Cerebellar nuclear complex (tissue), 1 donor: Measurements from ENCODE around the gene SULT1C4.

Source experiments
- DNase-seq, 2 experiments: peaks; one replicate each; lab custom pipeline; 2025; lab: John Stamatoyannopoulos, UW

The SULT1C4 gene

DNA sequence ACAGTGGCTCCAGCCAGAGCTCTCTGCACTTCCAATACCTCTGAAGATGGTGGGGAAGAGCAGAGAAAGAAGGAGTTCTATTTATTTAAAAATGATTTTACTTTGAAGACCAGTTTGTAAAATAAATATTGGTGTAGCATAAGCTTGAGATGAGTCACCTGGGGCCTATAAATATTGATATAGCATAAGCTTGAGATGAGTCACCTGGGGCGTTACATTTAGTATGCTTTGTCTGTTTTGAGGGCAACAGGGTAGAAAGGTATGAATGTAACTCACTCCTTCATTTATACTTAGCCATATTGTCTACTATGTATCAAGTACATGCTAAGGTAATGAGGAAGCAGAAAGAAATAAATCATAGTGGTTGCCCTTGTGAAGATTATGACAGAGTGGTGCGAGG is 7.7 kb upstream of the SULT1C4 start:
- DNase-seq = no peak

DNA sequence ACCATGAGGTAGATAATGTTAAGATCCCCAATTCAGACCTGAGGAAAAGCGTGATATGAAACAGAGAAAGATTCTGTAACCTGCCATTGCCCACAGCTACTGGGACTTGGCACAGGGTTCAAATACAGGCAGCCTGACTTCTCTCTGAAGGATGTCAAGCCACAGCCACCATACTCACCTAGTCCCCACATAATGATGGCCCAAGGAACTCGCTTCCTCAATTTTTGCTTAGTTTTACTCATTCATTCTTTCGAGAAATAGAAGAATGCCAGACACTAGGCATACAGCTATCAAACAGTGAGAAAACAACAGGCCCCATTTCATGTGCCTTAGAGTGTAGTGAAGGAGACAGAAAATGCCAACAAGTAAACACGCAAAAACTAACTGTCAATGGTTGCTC is 980 bp upstream of the SULT1C4 start:
- DNase-seq = no peak

DNA sequence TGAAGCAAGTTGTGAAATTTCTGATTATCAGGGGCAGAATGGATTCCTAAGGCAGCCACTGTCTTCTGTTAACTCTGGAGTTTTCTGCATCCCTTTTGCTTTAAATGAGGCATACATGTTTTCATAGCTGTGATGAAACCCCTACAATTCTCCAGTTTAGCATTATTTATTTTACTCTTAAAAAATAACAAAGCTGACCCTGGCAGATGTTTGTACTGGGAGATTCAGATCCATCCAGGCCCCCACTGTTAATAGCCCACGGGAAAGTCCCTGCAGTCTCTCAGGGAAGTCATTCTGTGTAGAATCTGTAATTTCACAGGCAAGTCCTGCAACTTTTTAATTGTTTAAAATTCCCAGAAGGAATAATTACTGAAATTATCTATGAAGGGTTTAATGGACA is 353 bp upstream of the SULT1C4 start:
- no peak for DNase-seq

DNA sequence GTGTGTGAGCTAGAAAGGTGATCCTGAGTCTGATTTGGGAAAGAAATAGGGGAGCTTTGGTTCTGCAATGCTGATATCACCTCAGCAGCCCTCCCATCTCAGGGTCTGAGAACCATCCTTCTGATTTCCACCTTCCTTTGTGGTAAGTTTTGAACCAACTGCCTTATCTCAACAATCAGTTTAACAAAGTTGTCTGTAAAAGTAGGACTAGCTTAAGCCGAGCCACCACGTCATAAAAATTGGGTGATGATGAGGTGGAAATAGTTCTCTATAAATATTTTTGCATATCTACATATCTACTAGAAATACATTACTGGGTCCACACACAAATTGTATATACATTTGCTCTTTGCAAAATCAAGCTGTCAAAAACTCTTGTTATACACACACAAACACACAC is 1.1 kb downstream of the SULT1C4 start:
- no peak for DNase-seq

DNA sequence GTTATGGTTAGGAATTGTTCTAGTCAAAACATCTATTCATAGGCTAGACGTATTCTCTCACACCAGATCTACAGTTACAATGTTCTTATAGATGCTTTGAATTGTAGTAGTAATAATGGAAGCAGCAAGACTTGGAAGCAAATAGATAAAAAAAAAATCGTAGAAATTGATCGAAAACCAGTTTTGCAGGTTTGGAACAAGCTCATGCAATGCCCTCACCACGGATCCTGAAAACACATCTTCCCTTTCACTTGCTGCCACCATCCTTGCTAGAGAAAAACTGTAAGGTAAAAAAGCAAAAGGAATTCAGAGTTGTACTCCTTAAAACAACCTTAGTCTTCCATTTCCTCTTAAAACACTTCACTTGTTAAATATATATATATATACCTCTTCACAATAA is 4.4 kb downstream of the SULT1C4 start:
- DNase-seq = no peak

DNA sequence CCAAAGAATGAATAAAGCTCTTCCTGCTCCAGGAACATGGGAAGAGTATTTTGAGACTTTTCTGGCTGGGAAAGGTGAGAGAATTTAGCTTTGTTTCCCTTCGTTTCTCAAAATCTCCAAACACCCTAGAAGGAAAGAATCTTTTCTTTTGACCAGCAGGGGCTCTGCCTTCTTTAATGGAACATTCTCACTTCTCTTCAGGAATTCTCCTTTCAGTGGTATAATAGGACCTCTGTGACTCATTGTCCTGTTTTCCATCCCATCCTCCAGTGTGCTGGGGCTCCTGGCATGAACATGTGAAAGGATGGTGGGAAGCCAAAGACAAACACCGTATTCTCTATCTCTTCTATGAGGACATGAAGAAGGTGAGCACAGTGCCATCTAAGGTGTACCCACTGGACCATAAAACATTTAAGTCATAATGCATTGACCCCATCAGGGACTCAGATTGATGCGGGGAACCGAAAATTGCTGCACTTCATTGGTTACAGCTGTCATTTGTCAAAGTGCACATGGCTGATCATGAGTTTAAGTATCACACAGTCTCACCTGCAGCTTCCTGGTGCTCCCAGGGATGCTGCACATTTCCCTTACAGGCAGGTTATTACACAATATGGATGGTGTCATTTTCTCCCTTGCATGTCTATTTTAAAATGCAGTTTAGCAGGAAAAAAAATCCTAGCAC is 5.5 kb downstream of the SULT1C4 start:
- DNase-seq = no peak

DNA sequence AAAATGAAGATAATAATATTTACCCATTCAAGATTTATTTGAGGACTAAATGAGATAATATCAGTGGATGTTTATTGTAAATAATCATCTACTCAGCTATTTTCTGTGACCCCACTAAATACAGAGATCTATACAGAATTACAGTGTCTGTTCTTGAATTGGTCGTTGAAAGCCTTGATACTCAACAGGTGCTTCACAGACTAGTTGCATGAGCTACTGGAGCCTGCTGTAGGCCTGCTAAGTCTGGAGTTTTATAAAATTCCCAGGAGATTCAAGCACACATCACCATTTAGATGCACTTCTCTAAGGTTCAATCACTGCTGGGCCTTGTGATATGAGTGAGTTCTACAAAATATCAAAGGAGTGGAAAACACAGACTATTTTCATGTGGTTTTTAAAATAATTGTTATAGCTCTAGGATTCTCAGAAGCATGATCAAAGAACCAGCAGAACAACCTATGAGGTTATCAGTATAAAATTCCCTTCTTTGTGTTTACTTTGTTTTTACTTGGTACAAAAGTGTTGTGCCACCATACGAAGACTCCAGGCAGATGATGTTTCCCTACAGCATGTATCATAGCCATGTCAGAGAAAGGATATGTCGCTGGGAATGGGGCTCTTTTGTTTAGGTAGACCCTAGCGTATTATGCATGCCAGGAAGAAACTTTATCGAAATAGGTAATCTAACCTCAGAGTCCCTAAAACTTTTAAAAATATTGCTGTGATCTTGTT is 7.1 kb downstream of the SULT1C4 start:
- DNase-seq = no peak

DNA sequence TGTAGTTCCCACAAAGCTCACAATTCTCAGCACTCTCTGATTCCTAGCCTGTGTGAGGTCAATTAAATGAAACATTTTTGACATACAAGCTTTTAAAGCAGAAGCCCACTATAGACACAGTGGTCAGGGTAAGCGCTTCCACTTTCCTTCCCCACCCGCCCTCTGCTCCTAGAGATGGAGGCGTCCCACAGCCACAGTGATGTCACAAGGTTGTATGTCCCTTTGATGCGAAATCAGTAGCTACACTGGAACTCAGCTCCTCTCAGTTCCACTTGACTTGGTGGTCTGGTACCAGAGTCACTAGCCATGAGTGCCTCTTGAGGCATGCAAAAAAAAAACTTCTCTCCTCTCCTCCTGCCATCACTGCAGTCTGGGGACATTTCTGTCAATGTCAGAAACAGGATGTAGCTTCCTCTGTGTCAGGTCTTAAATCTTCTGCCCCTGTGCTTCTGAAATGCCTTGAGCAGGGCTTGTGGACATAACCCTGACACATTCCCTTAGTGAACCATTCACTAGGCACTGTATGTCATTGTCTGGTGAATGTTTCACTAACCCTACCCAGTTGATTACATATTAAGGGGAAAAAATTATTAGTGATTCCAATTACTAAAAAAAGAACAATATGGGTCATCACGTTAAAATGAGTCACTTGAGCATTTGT is 7.8 kb downstream of the SULT1C4 start:
- no peak for DNase-seq

DNA sequence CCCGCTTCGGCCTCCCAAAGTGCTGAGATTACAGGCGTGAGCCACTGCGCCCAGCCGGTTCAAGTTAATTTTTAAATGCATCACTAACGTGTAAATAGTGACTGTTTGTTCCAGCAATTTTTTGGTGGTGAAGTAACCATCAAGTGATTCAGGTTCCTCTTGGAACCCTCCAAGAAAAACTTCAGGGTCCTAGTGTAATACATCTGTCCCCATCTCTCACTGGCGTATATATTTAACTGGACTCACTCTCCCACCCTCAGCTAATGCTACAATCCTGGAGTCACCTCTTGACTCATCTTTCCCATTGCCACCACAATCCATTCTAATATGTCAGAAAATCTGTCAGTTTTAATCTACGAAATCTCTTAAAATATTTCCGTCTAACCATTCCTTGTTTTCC is 10.3 kb downstream of the SULT1C4 start:
- no peak for DNase-seq

DNA sequence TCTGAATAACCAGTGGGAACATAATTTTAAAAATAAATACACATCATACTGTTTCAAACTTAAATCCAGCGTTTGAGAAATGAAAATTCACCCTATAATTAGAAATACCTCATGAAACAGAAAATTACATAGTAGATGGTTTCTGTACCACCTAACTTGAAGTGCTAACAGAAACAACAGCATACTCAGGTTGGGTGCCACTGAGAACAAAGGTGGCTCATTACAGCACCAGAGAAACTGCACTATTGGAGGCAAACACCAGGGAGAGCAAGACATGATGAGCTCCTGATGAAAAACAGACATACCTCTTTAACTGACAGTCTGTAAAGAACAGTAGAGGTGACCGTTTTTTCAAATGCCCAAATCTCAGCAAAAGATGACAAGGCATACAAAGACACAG is 12.6 kb downstream of the SULT1C4 start:
- no peak for DNase-seq

DNA sequence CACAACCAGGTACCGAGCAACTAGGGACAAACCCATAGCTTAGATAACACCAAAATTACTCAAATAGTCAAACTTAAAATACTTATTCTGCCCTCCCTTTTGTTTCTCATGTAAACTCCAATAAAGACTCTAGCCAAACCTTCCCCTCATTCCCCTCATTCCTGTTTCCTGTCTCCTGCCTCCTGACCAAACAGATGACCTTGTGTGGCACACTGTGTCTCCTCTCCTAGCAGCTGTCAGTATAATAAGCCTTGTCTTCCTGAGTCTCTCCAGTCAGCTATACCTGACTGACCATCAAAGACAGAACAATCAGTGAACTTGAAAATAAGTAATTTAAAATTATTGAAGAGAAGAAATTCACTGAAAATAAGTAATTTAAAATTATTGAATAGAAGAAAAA is 14.3 kb downstream of the SULT1C4 start:
- no peak for DNase-seq

DNA sequence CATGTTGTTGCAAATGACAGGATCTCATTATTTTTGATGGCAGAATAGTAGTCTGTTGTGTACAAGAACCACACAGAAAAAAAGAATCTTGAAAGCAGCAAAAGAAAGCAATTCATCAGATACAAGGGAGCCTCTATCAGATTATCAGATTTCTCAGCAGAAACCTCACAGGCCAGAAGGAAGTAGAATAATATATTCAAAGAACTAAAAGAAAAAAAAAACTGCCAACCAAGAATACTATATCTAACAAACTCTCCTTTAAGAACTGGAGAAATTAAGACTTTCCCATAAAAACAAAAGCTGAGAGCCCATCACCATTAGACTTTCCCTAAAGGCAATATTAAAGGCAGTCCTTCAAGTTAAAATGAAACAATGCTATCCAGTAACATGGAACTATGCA is 15.4 kb downstream of the SULT1C4 start:
- DNase-seq = no peak

DNA sequence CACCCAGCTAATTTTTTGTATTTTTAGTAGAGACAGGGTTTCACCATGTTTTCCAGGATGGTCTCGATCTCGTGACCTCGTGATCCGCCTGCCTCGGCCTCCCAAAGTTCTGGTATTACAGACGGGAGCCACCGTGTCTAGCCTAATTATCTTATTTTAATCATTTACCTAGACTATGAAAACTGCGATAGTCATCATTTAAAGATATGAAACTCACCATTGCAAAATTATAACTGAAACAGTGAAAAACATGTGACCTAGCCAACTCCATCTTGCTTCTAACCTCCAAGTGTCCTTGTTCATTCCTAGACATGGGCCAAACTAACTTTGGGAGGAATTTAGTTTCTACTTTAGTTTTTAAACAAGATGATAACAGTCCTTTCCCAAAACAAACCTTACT is 17.4 kb downstream of the SULT1C4 start:
- no peak for DNase-seq

DNA sequence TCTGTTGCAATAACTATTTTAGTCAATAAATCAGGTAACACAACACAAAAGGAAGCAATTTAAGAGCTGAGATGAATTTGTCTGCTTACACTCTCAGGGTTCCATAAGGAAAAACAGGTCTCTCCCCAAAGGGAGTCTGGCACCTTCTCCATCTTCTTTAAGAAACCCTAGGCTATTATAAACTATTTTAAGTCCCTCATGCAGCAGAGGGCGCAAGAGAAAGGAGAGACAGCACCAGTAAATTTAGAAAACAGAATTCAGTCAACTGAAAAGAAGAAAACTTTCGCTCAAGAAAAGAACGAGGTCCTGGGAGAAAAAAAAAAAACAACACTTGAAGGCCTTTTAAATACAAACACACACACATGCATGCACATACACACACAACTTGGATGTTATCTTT is 19.1 kb downstream of the SULT1C4 start:
- DNase-seq = no peak

DNA sequence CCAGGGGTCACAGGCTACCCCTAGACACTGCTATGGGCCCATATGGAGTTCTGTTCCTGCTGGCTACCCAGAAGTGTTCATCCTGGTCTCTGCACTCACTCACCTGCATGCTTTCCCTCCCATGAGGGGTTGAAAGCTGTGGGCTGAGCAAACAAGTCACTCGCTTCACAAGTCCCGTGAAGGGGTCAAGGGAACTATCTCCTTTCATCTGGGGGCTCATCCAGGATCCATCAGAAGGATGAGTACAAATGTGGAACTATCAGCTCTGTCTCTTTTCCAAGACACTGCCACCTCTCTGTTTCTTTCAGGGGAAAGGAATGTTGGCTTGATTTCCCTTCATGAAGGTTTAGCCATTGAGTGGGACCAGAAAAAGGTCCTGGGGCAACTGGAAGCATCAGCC is 21.7 kb downstream of the SULT1C4 start:
- no peak for DNase-seq

DNA sequence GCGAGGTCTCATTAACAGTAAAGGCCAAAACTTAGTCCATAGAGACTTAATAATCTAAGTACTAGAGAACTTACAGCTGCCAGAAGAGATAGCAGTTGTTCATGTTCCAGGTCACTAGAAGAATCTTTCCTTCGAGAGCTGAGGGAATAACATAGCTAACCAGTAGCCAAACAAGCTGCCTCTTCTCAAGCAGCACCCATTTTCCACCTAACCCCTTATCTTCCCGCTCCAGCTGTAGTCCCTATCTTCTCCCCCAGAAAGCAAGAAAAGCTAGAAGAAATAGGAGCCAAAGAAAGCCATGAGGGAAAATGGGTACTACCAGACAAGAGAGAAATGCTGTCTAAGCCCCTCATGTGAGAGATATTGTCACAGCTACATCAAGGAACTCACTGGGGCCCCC is 24.0 kb downstream of the SULT1C4 start:
- no peak for DNase-seq

DNA sequence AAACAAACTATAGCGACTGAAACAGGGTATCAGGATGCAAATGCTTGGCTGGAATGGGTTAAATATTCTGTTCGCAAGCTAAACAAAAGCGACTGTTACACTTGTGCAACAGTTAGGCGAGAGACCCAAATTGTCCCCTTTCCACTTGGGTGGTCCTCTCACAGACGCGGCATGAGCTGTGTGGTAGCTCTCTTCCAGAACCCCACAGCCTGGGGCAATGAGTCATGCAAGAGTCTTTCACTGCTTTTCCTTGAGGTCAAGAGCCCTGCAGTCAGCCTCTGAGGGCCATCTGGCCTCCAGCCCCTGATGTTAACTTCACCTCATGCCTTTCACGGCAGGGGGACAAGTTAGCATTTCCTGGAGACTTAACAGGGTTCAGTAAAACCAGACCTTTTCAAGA is 25.7 kb downstream of the SULT1C4 start:
- no peak for DNase-seq

DNA sequence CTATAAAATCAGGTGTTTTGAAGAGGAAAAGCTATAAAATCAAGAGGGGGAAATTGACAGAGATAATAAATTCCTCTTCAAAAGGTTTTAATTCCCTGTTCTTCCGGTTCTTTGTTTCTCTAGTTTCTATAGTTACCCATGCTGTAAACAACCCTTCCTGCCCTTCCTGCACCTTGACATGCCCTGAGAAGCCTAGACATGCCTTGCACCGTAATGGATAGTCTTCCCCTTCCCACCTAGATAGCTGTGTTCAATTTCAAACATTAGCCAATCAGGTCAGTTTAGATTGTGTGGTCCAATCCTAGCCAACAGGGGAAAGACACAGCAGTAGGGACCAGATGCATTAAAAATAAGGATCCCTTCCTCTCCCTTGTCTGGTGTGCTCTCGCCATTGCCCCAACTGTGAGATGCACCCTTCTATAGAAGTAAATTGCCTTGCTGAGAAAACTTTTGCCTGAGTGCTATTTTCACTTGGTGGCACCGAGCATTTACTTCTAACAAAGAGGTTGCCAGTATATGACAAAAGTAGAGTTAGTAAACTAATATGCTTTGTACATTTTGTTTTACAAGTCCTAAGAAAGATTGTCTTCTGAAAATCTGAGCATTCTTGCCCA is 27.1 kb downstream of the SULT1C4 start:
- DNase-seq = no peak

DNA sequence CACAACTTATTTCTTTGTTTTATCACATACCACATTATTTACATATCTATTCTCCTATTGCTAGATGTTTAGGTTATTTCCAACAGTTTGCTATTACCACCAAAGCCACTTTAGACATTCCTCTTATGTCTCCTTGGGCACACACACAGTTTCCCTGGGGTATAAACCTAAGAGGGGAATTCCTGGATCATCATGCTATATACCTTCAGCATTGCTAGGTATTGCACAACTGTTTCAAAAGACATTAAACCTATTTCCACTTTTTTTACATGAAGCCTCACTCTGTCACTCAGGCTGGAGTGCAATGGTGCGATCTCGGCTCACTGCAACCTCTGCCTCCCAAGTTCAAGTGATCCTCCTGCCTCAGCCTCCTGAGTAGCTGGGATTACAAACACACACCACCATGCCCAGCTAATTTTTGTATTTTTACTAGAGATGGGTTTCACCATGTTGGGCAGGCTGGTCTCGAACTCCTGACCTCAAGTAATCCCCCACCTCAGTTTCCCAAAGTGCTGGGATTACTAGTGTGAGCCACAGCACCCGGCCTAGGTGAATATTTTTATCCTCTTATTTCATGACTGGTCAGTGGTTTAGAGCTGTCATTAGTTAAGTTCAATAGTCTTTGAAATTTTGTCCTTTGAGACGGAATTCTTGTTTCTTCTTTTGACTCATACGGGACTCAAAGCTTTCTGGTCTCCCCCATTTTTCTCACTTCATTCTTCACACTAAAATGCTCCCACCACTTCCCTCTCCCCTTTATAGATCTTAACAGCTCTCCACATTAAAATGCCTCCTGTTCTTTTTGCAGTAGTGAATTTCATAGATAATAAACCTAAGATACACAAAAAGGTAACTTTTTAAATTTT is 30.3 kb downstream of the SULT1C4 start:
- DNase-seq = no peak

DNA sequence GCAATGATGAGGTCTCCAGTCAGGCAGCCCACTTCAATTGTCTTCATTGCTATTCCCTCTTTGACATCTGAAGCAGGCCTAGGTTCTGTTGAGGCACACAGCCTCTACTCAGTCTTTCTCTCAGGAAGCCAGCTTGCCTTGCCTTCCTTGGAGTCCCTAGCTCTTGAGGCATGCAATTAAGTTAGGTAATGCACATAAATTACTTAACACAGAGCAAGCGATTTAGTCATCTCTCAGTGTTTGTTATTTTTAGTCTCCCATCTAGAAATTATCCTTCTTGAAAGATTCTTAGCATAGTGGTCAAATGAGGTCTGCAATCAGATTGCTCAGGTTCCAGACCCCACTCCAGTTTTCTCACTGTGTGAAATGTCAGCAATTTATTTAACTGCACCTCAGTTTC is 32.0 kb downstream of the SULT1C4 start:
- DNase-seq = no peak

DNA sequence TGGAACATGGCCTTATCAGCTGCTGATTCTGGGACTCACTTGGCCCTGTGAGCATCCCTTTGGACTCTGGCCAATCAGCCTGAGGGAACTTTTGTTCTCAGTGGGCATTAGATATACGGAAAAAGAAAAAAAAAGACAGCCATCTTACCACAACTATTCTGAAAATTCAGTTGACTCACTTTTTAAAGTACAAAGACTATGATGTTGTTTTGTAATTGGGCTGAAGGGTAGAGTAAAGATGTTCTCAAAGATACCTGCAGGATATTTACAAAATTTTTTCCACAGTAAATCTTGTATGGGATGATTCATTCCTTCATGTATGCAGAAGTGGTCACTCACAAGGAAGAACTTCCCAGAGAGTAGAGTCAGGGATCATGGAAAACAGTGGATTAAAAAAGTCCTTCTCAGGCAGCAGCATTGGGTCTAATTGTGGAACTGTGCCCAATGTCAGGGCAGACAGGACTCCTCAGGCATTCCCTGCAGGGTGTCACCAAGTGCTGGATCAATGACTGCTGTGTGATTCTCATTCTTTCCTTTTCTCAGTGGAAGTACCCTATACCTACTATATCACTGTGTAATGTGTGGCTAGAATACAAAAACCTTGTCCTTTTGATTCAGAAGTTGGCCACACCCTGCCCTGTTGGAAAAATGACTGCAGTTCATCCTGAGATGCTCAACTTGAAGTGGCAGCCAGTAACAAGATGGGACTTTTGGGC is 35.4 kb downstream of the SULT1C4 start:
- DNase-seq = no peak
